ENCODE measurements around the gene TSPAN7.
A peak's percentile ranks its signal among the peaks of the same experiment; 100 is the strongest.

The TSPAN7 gene

GRCh38 chrX:38561126-38561868 lies at the start of gene TSPAN7:
TSS of gene TSPAN7 (plus strand) at chrX:38561542. CDS start at chrX:38561547, 5 bp downstream.
- peak; percentile 56 for DNase-seq

- no peak for DNase-seq
Observed at GRCh38 chrX:38513112-38513742, 48.1 kb upstream of the TSPAN7 start.

GRCh38 chrX:38514016-38514854 lies 47.1 kb upstream of the TSPAN7 start:
- no peak for DNase-seq

GRCh38 chrX:38515291-38515690 lies 46.1 kb upstream of the TSPAN7 start:
- no peak for DNase-seq

- DNase-seq: no peak
Observed at GRCh38 chrX:38516196-38516774, 45.1 kb upstream of the TSPAN7 start.

- no peak for DNase-seq
Observed at GRCh38 chrX:38519651-38520050, 41.7 kb upstream of the TSPAN7 start.

- no peak for DNase-seq
Observed at GRCh38 chrX:38538134-38538533, 23.2 kb upstream of the TSPAN7 start.

GRCh38 chrX:38539748-38540147 lies 21.6 kb upstream of the TSPAN7 start:
- DNase-seq: no peak

GRCh38 chrX:38548508-38548907 lies 12.8 kb upstream of the TSPAN7 start:
- DNase-seq: no peak

GRCh38 chrX:38552721-38553120 lies 8.6 kb upstream of the TSPAN7 start:
- DNase-seq: no peak

- no peak for DNase-seq
Observed at GRCh38 chrX:38558686-38559085, 2.7 kb upstream of the TSPAN7 start.

- DNase-seq: no peak
Observed at GRCh38 chrX:38560776-38561125, 591 bp upstream of the TSPAN7 start.

GRCh38 chrX:38561951-38562719 lies 793 bp downstream of the TSPAN7 start:
- no peak for DNase-seq

GRCh38 chrX:38563030-38563429 lies 1.7 kb downstream of the TSPAN7 start:
- no peak for DNase-seq

- DNase-seq: no peak
Observed at GRCh38 chrX:38570396-38570795, 9.1 kb downstream of the TSPAN7 start.

GRCh38 chrX:38571058-38571457 lies 9.7 kb downstream of the TSPAN7 start:
- DNase-seq: no peak

GRCh38 chrX:38574858-38575257 lies 13.5 kb downstream of the TSPAN7 start:
- DNase-seq: no peak

- DNase-seq: no peak
Observed at GRCh38 chrX:38575888-38576287, 14.5 kb downstream of the TSPAN7 start.

GRCh38 chrX:38577738-38578137 lies 16.4 kb downstream of the TSPAN7 start:
- no peak for DNase-seq

- no peak for DNase-seq
Observed at GRCh38 chrX:38578167-38578566, 16.8 kb downstream of the TSPAN7 start.

GRCh38 chrX:38583181-38583580 lies 21.8 kb downstream of the TSPAN7 start:
- no peak for DNase-seq

- DNase-seq: no peak
Observed at GRCh38 chrX:38594434-38594833, 33.1 kb downstream of the TSPAN7 start.

- DNase-seq: no peak
Observed at GRCh38 chrX:38595801-38596200, 34.5 kb downstream of the TSPAN7 start.

Data from fibroblast of skin of right quadriceps (primary cell).